Measurements from ENCODE around the gene PRDM16.

Gene PRDM16

GRCh38 chr1:3261007-3261968, 192.3 kb downstream of the PRDM16 start:
- H3K4me3 ChIP-seq (ENCODE audit: insufficient read length, low read depth): no peak overlapping the region
- TF ChIP-seq YY1 (IDR thresholded peaks at IDR 0.05; ENCODE audit: insufficient read depth, insufficient read length) (no peak), SUZ12 (IDR thresholded peaks at IDR 0.05; ENCODE audit: extremely low read depth, insufficient read depth, insufficient read length) (no peak), ZNF274 (IDR thresholded peaks at IDR 0.05; ENCODE audit: low read depth, low read length) (no peak)
- no peak overlapping the region for H3K9ac ChIP-seq (ENCODE audit: insufficient read length, low read depth)
- no peak for DNase-seq (ENCODE audit: low read depth, low spot score)
- no peaks in the 10 kb centered on the region for H3K9me3 ChIP-seq (ENCODE audit: insufficient read depth, low read length)
- no peaks in the 10 kb centered on the region for H3K36me3 ChIP-seq (ENCODE audit: insufficient read depth, insufficient read length, low read length)
- peaks cover 11% of the 10 kb centered on the region for H3K4me1 ChIP-seq (ENCODE audit: insufficient read depth, insufficient read length)
- H3K27me3 ChIP-seq (ENCODE audit: insufficient read depth, insufficient read length): no peaks in the 10 kb centered on the region

- Histone ChIP-seq H3K36me3 (ENCODE audit: insufficient read depth, insufficient read length, low read length) (no peaks in the 10 kb centered on the region), H3K9me3 (ENCODE audit: insufficient read depth, low read length) (no peaks in the 10 kb centered on the region), H3K4me3 (ENCODE audit: insufficient read length, low read depth) (no peak overlapping the region), H3K4me1 (ENCODE audit: insufficient read depth, insufficient read length) (peaks cover 11% of the 10 kb centered on the region), H3K27me3 (ENCODE audit: insufficient read depth, insufficient read length) (no peaks in the 10 kb centered on the region), H3K9ac (ENCODE audit: insufficient read length, low read depth) (no peak overlapping the region)
- DNase-seq (ENCODE audit: low read depth, low spot score): no peak
- TF ChIP-seq SUZ12 (IDR thresholded peaks at IDR 0.05; ENCODE audit: extremely low read depth, insufficient read depth, insufficient read length): no peak
- no peak for TF ChIP-seq YY1 (IDR thresholded peaks at IDR 0.05; ENCODE audit: insufficient read depth, insufficient read length)
- no peak for TF ChIP-seq ZNF274 (IDR thresholded peaks at IDR 0.05; ENCODE audit: low read depth, low read length)
These were observed 193.1 kb downstream of the PRDM16 start for GRCh38 chr1:3261969-3262579.

- H3K27me3 ChIP-seq (ENCODE audit: insufficient read depth, insufficient read length): no peaks in the 10 kb centered on the region
- no peak for TF ChIP-seq ZNF274 (IDR thresholded peaks at IDR 0.05; ENCODE audit: low read depth, low read length)
- TF ChIP-seq SUZ12 (IDR thresholded peaks at IDR 0.05; ENCODE audit: extremely low read depth, insufficient read depth, insufficient read length): no peak
- no peak for TF ChIP-seq YY1 (IDR thresholded peaks at IDR 0.05; ENCODE audit: insufficient read depth, insufficient read length)
- no peaks in the 10 kb centered on the region for H3K36me3 ChIP-seq (ENCODE audit: insufficient read depth, insufficient read length, low read length)
- H3K4me1 ChIP-seq (ENCODE audit: insufficient read depth, insufficient read length): peaks cover 11% of the 10 kb centered on the region
- H3K9ac ChIP-seq (ENCODE audit: insufficient read length, low read depth): no peak overlapping the region
- H3K4me3 ChIP-seq (ENCODE audit: insufficient read length, low read depth): no peak overlapping the region
- no peak for DNase-seq (ENCODE audit: low read depth, low spot score)
- no peaks in the 10 kb centered on the region for H3K9me3 ChIP-seq (ENCODE audit: insufficient read depth, low read length)
These were observed 193.8 kb downstream of the PRDM16 start for GRCh38 chr1:3262681-3263286.

GRCh38 chr1:3263790-3264189, 194.8 kb downstream of the PRDM16 start:
- Histone ChIP-seq H3K9me3 (ENCODE audit: insufficient read depth, low read length) (no peaks in the 10 kb centered on the region), H3K4me3 (ENCODE audit: insufficient read length, low read depth) (no peak overlapping the region), H3K27me3 (ENCODE audit: insufficient read depth, insufficient read length) (no peaks in the 10 kb centered on the region), H3K9ac (ENCODE audit: insufficient read length, low read depth) (no peak overlapping the region), H3K4me1 (ENCODE audit: insufficient read depth, insufficient read length) (peaks cover 11% of the 10 kb centered on the region), H3K36me3 (ENCODE audit: insufficient read depth, insufficient read length, low read length) (no peaks in the 10 kb centered on the region)
- no peak for DNase-seq (ENCODE audit: low read depth, low spot score)
- TF ChIP-seq ZNF274 (IDR thresholded peaks at IDR 0.05; ENCODE audit: low read depth, low read length) (no peak), YY1 (IDR thresholded peaks at IDR 0.05; ENCODE audit: insufficient read depth, insufficient read length) (no peak), SUZ12 (IDR thresholded peaks at IDR 0.05; ENCODE audit: extremely low read depth, insufficient read depth, insufficient read length) (no peak)

- DNase-seq (ENCODE audit: low read depth, low spot score): no peak
- H3K9ac ChIP-seq (ENCODE audit: insufficient read length, low read depth): no peak overlapping the region
- H3K4me3 ChIP-seq (ENCODE audit: insufficient read length, low read depth): no peak overlapping the region
- no peaks in the 10 kb centered on the region for H3K36me3 ChIP-seq (ENCODE audit: insufficient read depth, insufficient read length, low read length)
- no peaks in the 10 kb centered on the region for H3K27me3 ChIP-seq (ENCODE audit: insufficient read depth, insufficient read length)
- peaks cover 11% of the 10 kb centered on the region for H3K4me1 ChIP-seq (ENCODE audit: insufficient read depth, insufficient read length)
- TF ChIP-seq YY1 (IDR thresholded peaks at IDR 0.05; ENCODE audit: insufficient read depth, insufficient read length): no peak
- no peak for TF ChIP-seq ZNF274 (IDR thresholded peaks at IDR 0.05; ENCODE audit: low read depth, low read length)
- no peak for TF ChIP-seq SUZ12 (IDR thresholded peaks at IDR 0.05; ENCODE audit: extremely low read depth, insufficient read depth, insufficient read length)
- H3K9me3 ChIP-seq (ENCODE audit: insufficient read depth, low read length): no peaks in the 10 kb centered on the region
These were observed 195.5 kb downstream of the PRDM16 start for GRCh38 chr1:3264456-3264855.

GRCh38 chr1:3265835-3266805, 197.1 kb downstream of the PRDM16 start:
- H3K9ac ChIP-seq (ENCODE audit: insufficient read length, low read depth): no peak overlapping the region
- no peak overlapping the region for H3K4me3 ChIP-seq (ENCODE audit: insufficient read length, low read depth)
- peaks cover 11% of the 10 kb centered on the region for H3K4me1 ChIP-seq (ENCODE audit: insufficient read depth, insufficient read length)
- DNase-seq (ENCODE audit: low read depth, low spot score): no peak
- no peaks in the 10 kb centered on the region for H3K9me3 ChIP-seq (ENCODE audit: insufficient read depth, low read length)
- no peaks in the 10 kb centered on the region for H3K27me3 ChIP-seq (ENCODE audit: insufficient read depth, insufficient read length)
- TF ChIP-seq ZNF274 (IDR thresholded peaks at IDR 0.05; ENCODE audit: low read depth, low read length) (no peak), YY1 (IDR thresholded peaks at IDR 0.05; ENCODE audit: insufficient read depth, insufficient read length) (no peak), SUZ12 (IDR thresholded peaks at IDR 0.05; ENCODE audit: extremely low read depth, insufficient read depth, insufficient read length) (no peak)
- no peaks in the 10 kb centered on the region for H3K36me3 ChIP-seq (ENCODE audit: insufficient read depth, insufficient read length, low read length)
